Activated B cell treated with CpG ODN at 0.5 μM for 24 hours (primary cell): ENCODE data around the gene MYCBPAP. TPM values are rescaled to one million over a fixed set of nuclear protein-coding genes. Genes with fewer than 3 reads are reported as not detected.

Experiments used
- ATAC-seq: fragments of 200-7000 bp; cut with Tn5 transposase; one replicate; pipeline ENCODE4 v1.10.0; 2021; ENCODE audit warnings: low read depth, mild to moderate bottlenecking, moderate library complexity
- CTCF ChIA-PET: fragments of 350-600 bp; sonication (Branson Sonifier 250); formaldehyde crosslinking; loops from one replicate; lab custom pipeline; 2021; ENCODE audit warnings: antibody characterized with exemption; lab: Charles Lee
- POLR2A ChIA-PET: fragments of 350-600 bp; sonication (Branson Sonifier 250); formaldehyde crosslinking; loops from one replicate; lab custom pipeline; 2021; ENCODE audit warnings: antibody characterized with exemption; lab: Charles Lee
- DNase-seq: peaks from one replicate; pipeline ENCODE4 v3.0.0; 2022
- H3K27ac Mint-ChIP-seq: one replicate; pipeline ENCODE4 v1.8.0; 2020; ENCODE audit warnings: mixed read lengths
- H3K27me3 Mint-ChIP-seq: one replicate; pipeline ENCODE4 v1.8.0; 2021; ENCODE audit warnings: mixed read lengths
- H3K36me3 Mint-ChIP-seq: one replicate; pipeline ENCODE4 v1.8.0; 2021; ENCODE audit warnings: low read depth, mixed read lengths
- H3K4me1 Mint-ChIP-seq: one replicate; pipeline ENCODE4 v1.8.0; 2021; ENCODE audit warnings: mixed read lengths
- H3K4me3 Mint-ChIP-seq: one replicate; pipeline ENCODE4 v1.8.0; 2020; ENCODE audit warnings: mild to moderate bottlenecking, mixed read lengths
- H3K9me3 Mint-ChIP-seq: one replicate; pipeline ENCODE4 v1.8.0; 2020; ENCODE audit warnings: mixed read lengths
- CTCF ChIP-seq: fragments of 200-600 bp; IDR thresholded peaks from one replicate; pipeline ENCODE4 v1.8.0; 2022; ENCODE audit warnings: antibody characterized with exemption, mild to moderate bottlenecking
- intact Hi-C: fragments of 100-400 bp; cut with micrococcal nuclease; formaldehyde crosslinking; loops from one replicate; pipeline ENCODE4 v1.15.1; 2024
- total RNA-seq: library from RNA; stranded (reverse); gene quantifications from 2 replicates; pipeline ENCODE4 v1.2.3, GENCODE V29; 2022

The MYCBPAP gene
- total RNA-seq, 1 donor from 2014 or later, result 2.3 TPM

- intact Hi-C loops, result no loop called here
- H3K27ac Mint-ChIP-seq, result no peak within 1 kb of the TSS
- H3K36me3 Mint-ChIP-seq, result peaks cover 16% of the 10 kb centered on the region
- peak; percentile 66 for ATAC-seq
- DNase-seq, result no peak
- H3K9me3 Mint-ChIP-seq, result no peaks in the 10 kb centered on the region
- ChIA-PET POLR2A (interaction anchor here (0.5 to 1.1 kb wide), 2 partner anchors 10 to 47 kb away, joined by 5 to 7 read pairs; no protein-coding TSS in a partner anchor), CTCF (interaction anchor here (1.1 kb wide), 1 partner anchor 71 kb away, joined by 3 read pairs; the partner anchor contains the start of gene LRRC59)
- peaks cover 10% of the 10 kb centered on the region for H3K27me3 Mint-ChIP-seq
- no peak for TF ChIP-seq CTCF
- H3K4me3 Mint-ChIP-seq, result peak within 1 kb of the TSS; percentile 53
- H3K4me1 Mint-ChIP-seq, result peaks cover 39% of the 10 kb centered on the region
Observed at GRCh38 chr17:50468304-50469207, 39.7 kb upstream of the MYCBPAP start, which contains the start of gene CHAD. TSS of gene CHAD (minus strand) at chr17:50468880. CDS start at chr17:50468813, 67 bp downstream.

GRCh38 chr17:50469208-50469605 lies 39.0 kb upstream of the MYCBPAP start:
- CTCF ChIA-PET, result no interaction called here

GRCh38 chr17:50469671-50470305 lies 38.5 kb upstream of the MYCBPAP start:
- Mint-ChIP-seq H3K9me3 (no peaks in the 10 kb centered on the region), H3K27me3 (peaks cover 10% of the 10 kb centered on the region), H3K4me3 (no peak overlapping the region), H3K4me1 (peaks cover 37% of the 10 kb centered on the region), H3K36me3 (peaks cover 18% of the 10 kb centered on the region), H3K27ac (no peak overlapping the region)
- CTCF ChIA-PET, result no interaction called here
- ATAC-seq, result no peak
- intact Hi-C loops, result no loop called here
- POLR2A ChIA-PET, result no interaction called here
- no peak for TF ChIP-seq CTCF
- DNase-seq, result no peak

More at GRCh38 chr17:50469208-50469605, 39.0 kb upstream of the MYCBPAP start:
- peaks cover 10% of the 10 kb centered on the region for H3K27me3 Mint-ChIP-seq
- no peaks in the 10 kb centered on the region for H3K9me3 Mint-ChIP-seq
- POLR2A ChIA-PET, result no interaction called here
- peaks cover 18% of the 10 kb centered on the region for H3K36me3 Mint-ChIP-seq
- DNase-seq (no peak), ATAC-seq (peak; percentile 17)
- TF ChIP-seq CTCF, result no peak
- intact Hi-C loops, result no loop called here
- no peak overlapping the region for H3K27ac Mint-ChIP-seq
- H3K4me3 Mint-ChIP-seq, result peak overlapping the region; percentile 11
- H3K4me1 Mint-ChIP-seq, result peaks cover 37% of the 10 kb centered on the region

GRCh38 chr17:50470426-50470825 lies 37.8 kb upstream of the MYCBPAP start:
- intact Hi-C loops, result no loop called here
- no peak for TF ChIP-seq CTCF
- DNase-seq (no peak), ATAC-seq (no peak)
- Mint-ChIP-seq H3K27me3 (peaks cover 10% of the 10 kb centered on the region), H3K9me3 (no peaks in the 10 kb centered on the region), H3K4me1 (peaks cover 32% of the 10 kb centered on the region), H3K36me3 (peaks cover 17% of the 10 kb centered on the region), H3K27ac (no peak overlapping the region), H3K4me3 (peak overlapping the region; percentile 11)
- CTCF ChIA-PET, result interaction anchor here (1.1 kb wide), 1 partner anchor 9 kb away, joined by 3 read pairs; no protein-coding TSS in a partner anchor
- POLR2A ChIA-PET, result interaction anchor here (0.6 kb wide), 1 partner anchor 485 kb away, joined by 3 read pairs; no protein-coding TSS in a partner anchor
